Panc1 (cell line): ENCODE results near the gene AGAP1.

ENCODE experiments used
- POLR2AphosphoS5 ChIP-seq: IDR thresholded peaks from 2 replicates; pipeline ENCODE4 v1.6.1; 2012; ENCODE audit warnings: mild to moderate bottlenecking, low read depth, low read length, moderate library complexity
- TCF7L2 ChIP-seq: IDR thresholded peaks from 2 replicates; pipeline ENCODE4 v1.6.1; 2011; ENCODE audit warnings: mild to moderate bottlenecking, low read depth, low read length, inconsistent platforms
- TF ChIP-seq, protein P1 (sequence below): fragments of 450-650 bp; IDR thresholded peaks from 2 replicates; pipeline ENCODE4 v1.5.1; 2017; ENCODE audit warnings: mild to moderate bottlenecking
- TF ChIP-seq, protein P2 (sequence below), 2 experiments: IDR thresholded peaks; 2 replicates each; pipeline ENCODE4 v1.6.1; 2011 to 2012; ENCODE audit warnings: low read depth in 2 of 2, control low read depth in 1 of 2, low read length in 1 of 2, mild to moderate bottlenecking in 1 of 2, moderate library complexity in 1 of 2; ENCODE audit not compliant: insufficient read depth in 1 of 2

DNA sequence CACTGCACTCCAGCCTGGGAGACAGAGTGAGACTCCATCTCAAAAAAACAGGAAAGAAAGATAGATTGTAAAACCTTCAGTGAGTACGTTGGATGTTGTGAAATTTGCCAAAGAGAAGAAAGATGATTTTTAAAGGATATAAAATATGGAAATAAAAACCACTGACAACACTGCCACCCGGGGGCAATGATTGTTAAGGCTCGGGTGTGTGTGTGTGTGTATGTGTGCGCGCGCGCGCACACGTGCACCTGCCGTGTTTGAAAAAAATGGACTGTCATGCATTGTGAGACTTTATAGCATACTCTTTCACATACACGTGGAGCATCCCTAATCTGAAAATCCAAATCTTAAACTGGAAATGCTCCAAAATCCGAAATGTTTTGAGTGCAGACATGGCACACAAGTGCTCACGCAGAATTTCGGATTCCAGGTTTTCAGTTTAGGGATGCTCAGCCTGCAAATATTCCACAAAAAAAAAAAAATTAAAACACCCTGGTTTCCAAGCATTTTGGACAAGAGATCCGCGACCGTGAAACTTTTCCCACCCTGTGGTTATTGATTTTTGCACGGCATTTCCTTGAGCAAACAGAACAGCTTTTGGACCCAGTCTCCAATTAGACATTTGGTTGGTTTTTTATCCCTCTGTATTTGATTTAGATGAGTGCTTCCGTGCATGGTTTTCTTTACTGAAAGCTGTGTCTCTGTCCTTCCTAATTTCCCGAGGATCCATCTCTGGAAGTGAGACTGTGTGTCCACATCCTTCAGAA is 269.2 kb downstream of the AGAP1 start:
- no peak for TF ChIP-seq TCF7L2
- TF ChIP-seq, protein P1, sequence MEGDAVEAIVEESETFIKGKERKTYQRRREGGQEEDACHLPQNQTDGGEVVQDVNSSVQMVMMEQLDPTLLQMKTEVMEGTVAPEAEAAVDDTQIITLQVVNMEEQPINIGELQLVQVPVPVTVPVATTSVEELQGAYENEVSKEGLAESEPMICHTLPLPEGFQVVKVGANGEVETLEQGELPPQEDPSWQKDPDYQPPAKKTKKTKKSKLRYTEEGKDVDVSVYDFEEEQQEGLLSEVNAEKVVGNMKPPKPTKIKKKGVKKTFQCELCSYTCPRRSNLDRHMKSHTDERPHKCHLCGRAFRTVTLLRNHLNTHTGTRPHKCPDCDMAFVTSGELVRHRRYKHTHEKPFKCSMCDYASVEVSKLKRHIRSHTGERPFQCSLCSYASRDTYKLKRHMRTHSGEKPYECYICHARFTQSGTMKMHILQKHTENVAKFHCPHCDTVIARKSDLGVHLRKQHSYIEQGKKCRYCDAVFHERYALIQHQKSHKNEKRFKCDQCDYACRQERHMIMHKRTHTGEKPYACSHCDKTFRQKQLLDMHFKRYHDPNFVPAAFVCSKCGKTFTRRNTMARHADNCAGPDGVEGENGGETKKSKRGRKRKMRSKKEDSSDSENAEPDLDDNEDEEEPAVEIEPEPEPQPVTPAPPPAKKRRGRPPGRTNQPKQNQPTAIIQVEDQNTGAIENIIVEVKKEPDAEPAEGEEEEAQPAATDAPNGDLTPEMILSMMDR = no peak
- no peak for TF ChIP-seq POLR2AphosphoS5
- TF ChIP-seq, protein P2, sequence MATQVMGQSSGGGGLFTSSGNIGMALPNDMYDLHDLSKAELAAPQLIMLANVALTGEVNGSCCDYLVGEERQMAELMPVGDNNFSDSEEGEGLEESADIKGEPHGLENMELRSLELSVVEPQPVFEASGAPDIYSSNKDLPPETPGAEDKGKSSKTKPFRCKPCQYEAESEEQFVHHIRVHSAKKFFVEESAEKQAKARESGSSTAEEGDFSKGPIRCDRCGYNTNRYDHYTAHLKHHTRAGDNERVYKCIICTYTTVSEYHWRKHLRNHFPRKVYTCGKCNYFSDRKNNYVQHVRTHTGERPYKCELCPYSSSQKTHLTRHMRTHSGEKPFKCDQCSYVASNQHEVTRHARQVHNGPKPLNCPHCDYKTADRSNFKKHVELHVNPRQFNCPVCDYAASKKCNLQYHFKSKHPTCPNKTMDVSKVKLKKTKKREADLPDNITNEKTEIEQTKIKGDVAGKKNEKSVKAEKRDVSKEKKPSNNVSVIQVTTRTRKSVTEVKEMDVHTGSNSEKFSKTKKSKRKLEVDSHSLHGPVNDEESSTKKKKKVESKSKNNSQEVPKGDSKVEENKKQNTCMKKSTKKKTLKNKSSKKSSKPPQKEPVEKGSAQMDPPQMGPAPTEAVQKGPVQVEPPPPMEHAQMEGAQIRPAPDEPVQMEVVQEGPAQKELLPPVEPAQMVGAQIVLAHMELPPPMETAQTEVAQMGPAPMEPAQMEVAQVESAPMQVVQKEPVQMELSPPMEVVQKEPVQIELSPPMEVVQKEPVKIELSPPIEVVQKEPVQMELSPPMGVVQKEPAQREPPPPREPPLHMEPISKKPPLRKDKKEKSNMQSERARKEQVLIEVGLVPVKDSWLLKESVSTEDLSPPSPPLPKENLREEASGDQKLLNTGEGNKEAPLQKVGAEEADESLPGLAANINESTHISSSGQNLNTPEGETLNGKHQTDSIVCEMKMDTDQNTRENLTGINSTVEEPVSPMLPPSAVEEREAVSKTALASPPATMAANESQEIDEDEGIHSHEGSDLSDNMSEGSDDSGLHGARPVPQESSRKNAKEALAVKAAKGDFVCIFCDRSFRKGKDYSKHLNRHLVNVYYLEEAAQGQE (IDR thresholded peaks at IDR 0.05; ENCODE audit: insufficient read depth in 1 of 2, low read depth in 2 of 2, low read length in 1 of 2) = no peak
